Keratinocyte (primary cell): ENCODE data around the gene IL1A. TPM values are rescaled to one million over a fixed set of nuclear protein-coding genes. Genes with fewer than 3 reads are reported as not detected.

Source experiments
- DNase-seq: peaks from one replicate; pipeline ENCODE4 v3.0.0-alpha.2; 2011; ENCODE audit warnings: low read depth, missing footprints, low spot score
- FAIRE-seq: peaks from 2 replicates; lab custom pipeline; 2011; peaks lifted over from hg19 to GRCh38; lab: Jason Lieb, UNC
- H2AFZ ChIP-seq: 2 replicates; pipeline ENCODE4 v1.6.0; 2012; ENCODE audit warnings: low read length, control low read depth, inconsistent platforms; ENCODE audit not compliant: control insufficient read depth
- H3K27ac ChIP-seq: 2 replicates; pipeline ENCODE4 v1.5.1; 2011; ENCODE audit warnings: low read length; ENCODE audit not compliant: control insufficient read depth, insufficient read depth
- H3K27me3 ChIP-seq: 3 replicates; pipeline ENCODE4 v1.6.0; 2011; ENCODE audit warnings: low read length; ENCODE audit not compliant: control insufficient read depth, insufficient read depth; ENCODE audit errors: extremely low read depth
- H3K36me3 ChIP-seq, 2 experiments: 2 replicates in 1 of 2; 3 replicates in 1 of 2; pipeline ENCODE4 v1.5.1; 2011; ENCODE audit warnings: low read length in 2 of 2, mild to moderate bottlenecking in 1 of 2; ENCODE audit not compliant: control insufficient read depth in 2 of 2, insufficient read depth in 2 of 2; ENCODE audit errors: extremely low read depth in 1 of 2
- H3K4me1 ChIP-seq: 3 replicates; pipeline ENCODE4 v1.5.1; 2011; ENCODE audit warnings: low read length; ENCODE audit not compliant: control insufficient read depth, insufficient read depth; ENCODE audit errors: extremely low read depth
- H3K4me2 ChIP-seq: 3 replicates; pipeline ENCODE4 v1.6.0; 2011; ENCODE audit warnings: low read depth, low read length; ENCODE audit not compliant: control insufficient read depth, insufficient read depth; ENCODE audit errors: extremely low read depth
- H3K4me3 ChIP-seq, 3 experiments: fragments of 200-600 bp in 1 of 3; sonication (generic) in 1 of 3; 2 replicates in 2 of 3; 3 replicates in 1 of 3; pipeline ENCODE4 v1.5.1; 2011 to 2016; ENCODE audit warnings: low read length in 3 of 3, mild to moderate bottlenecking in 3 of 3, control low read depth in 2 of 3, inconsistent platforms in 1 of 3, low read depth in 1 of 3, mixed read lengths in 1 of 3, mixed run types in 1 of 3, moderate library complexity in 1 of 3; ENCODE audit not compliant: control insufficient read depth in 2 of 3, insufficient read depth in 2 of 3; ENCODE audit errors: extremely low read depth in 1 of 3
- H3K79me2 ChIP-seq: 2 replicates; pipeline ENCODE4 v1.6.0; 2012; ENCODE audit warnings: low read length; ENCODE audit not compliant: control insufficient read depth, insufficient read depth
- H3K9ac ChIP-seq: 3 replicates; pipeline ENCODE4 v1.6.0; 2011; ENCODE audit warnings: low read length; ENCODE audit not compliant: control insufficient read depth, insufficient read depth; ENCODE audit errors: extremely low read depth
- H3K9me1 ChIP-seq: 3 replicates; pipeline ENCODE4 v1.6.0; 2011; ENCODE audit warnings: low read length; ENCODE audit not compliant: control insufficient read depth, insufficient read depth; ENCODE audit errors: extremely low read depth
- H3K9me3 ChIP-seq: 2 replicates; pipeline ENCODE4 v1.5.1; 2012; ENCODE audit warnings: low read depth, low read length; ENCODE audit not compliant: control insufficient read depth
- H4K20me1 ChIP-seq: 3 replicates; pipeline ENCODE4 v1.6.0; 2011; ENCODE audit warnings: low read length; ENCODE audit not compliant: control insufficient read depth, insufficient read depth; ENCODE audit errors: extremely low read depth
- EZH2 ChIP-seq: IDR thresholded peaks from one replicate; pipeline ENCODE4 v1.6.1; 2012; ENCODE audit warnings: inconsistent platforms, mild to moderate bottlenecking, low read length, moderate library complexity
- dilution Hi-C: fragments of 300-500 bp; cut with MboI; formaldehyde crosslinking; loops from one replicate; pipeline ENCODE4 v1.7.0; 2020; ENCODE audit warnings: low sequenced_read_pairs; ENCODE audit not compliant: extremely low pct_ligation_motif_present
- polyA plus RNA-seq, 5 experiments: library from polyadenylated mRNA; depleted of rRNA in 3 of 5; stranded (reverse) in 3 of 5; stranded (forward) in 1 of 5; unstranded in 1 of 5; fragments of >200 nt; gene quantifications; 1 replicate in 1 of 5; 2 replicates in 3 of 5; 3 replicates in 1 of 5; pipeline versions ENCODE4 v1.2.1 to v1.2.3, GENCODE V29; 2011 to 2012; ENCODE audit warnings: missing spikeins in 2 of 5, low read depth in 1 of 5, low replicate concordance in 1 of 5
- TF ChIP-seq, protein P1 (sequence below), 3 experiments: IDR thresholded peaks in 1 of 3; conservative IDR thresholded peaks in 1 of 3; optimal IDR thresholded peaks in 1 of 3; 2 replicates in 2 of 3; 3 replicates in 1 of 3; pipeline versions ENCODE3 to v1.5.1; 2011; ENCODE audit warnings: low read length in 3 of 3, mild to moderate bottlenecking in 3 of 3, moderate library complexity in 2 of 3, control low read depth in 1 of 3, inconsistent platforms in 1 of 3; ENCODE audit not compliant: insufficient read depth in 2 of 3; ENCODE audit errors: extremely low read depth in 1 of 3

Gene IL1A
- polyA plus RNA-seq, 1 donor (not counting 4 experiments of a cell fraction or from before 2014, with no cell fraction given): 269 TPM

- Histone ChIP-seq H3K4me3 (no peak overlapping the region), H3K36me3 (no peaks in the 10 kb centered on the region), H4K20me1 (no peaks in the 10 kb centered on the region), H3K27ac (peak overlapping the region; percentile 97), H3K79me2 (no peaks in the 10 kb centered on the region), H3K27me3 (no peaks in the 10 kb centered on the region), H3K4me2 (peak overlapping the region; percentile 74), H3K9me1 (no peaks in the 10 kb centered on the region), H3K9ac (peak overlapping the region; percentile 74), H3K4me1 (peaks cover 47% of the 10 kb centered on the region), H2AFZ (no peak overlapping the region), H3K9me3 (no peaks in the 10 kb centered on the region)
- no peak for DNase-seq
- no peak for TF ChIP-seq EZH2
- TF ChIP-seq, protein P1, sequence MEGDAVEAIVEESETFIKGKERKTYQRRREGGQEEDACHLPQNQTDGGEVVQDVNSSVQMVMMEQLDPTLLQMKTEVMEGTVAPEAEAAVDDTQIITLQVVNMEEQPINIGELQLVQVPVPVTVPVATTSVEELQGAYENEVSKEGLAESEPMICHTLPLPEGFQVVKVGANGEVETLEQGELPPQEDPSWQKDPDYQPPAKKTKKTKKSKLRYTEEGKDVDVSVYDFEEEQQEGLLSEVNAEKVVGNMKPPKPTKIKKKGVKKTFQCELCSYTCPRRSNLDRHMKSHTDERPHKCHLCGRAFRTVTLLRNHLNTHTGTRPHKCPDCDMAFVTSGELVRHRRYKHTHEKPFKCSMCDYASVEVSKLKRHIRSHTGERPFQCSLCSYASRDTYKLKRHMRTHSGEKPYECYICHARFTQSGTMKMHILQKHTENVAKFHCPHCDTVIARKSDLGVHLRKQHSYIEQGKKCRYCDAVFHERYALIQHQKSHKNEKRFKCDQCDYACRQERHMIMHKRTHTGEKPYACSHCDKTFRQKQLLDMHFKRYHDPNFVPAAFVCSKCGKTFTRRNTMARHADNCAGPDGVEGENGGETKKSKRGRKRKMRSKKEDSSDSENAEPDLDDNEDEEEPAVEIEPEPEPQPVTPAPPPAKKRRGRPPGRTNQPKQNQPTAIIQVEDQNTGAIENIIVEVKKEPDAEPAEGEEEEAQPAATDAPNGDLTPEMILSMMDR (optimal IDR thresholded peaks at IDR 0.05 in 1 of 3, IDR thresholded peaks at IDR 0.05 in 1 of 3, conservative IDR thresholded peaks at IDR 0.05 in 1 of 3; ENCODE audit: extremely low read depth in 1 of 3, insufficient read depth in 2 of 3, low read length in 3 of 3): no peak
- dilution Hi-C loops: no loop called here
- FAIRE-seq: peak; percentile 69
These were observed 10.5 kb upstream of the IL1A start for GRCh38 chr2:112794841-112795240.

GRCh38 chr2:112794131-112794733 lies 9.9 kb upstream of the IL1A start:
- peak overlapping the region; percentile 97 for H3K27ac ChIP-seq
- FAIRE-seq (peak; percentile 92), DNase-seq (peak; percentile 98)
- H3K4me1 ChIP-seq: peaks cover 41% of the 10 kb centered on the region
- H3K4me3 ChIP-seq: no peak overlapping the region
- H2AFZ ChIP-seq: no peak overlapping the region
- H3K79me2 ChIP-seq: no peaks in the 10 kb centered on the region
- dilution Hi-C loops: no loop called here
- H4K20me1 ChIP-seq: no peaks in the 10 kb centered on the region
- H3K9me1 ChIP-seq: no peaks in the 10 kb centered on the region
- H3K36me3 ChIP-seq: no peaks in the 10 kb centered on the region
- H3K4me2 ChIP-seq: peak overlapping the region; percentile 74
- H3K27me3 ChIP-seq: no peaks in the 10 kb centered on the region
- H3K9me3 ChIP-seq: no peaks in the 10 kb centered on the region
- peak overlapping the region; percentile 74 for H3K9ac ChIP-seq
- TF ChIP-seq, protein P1 (optimal IDR thresholded peaks at IDR 0.05 in 1 of 3, IDR thresholded peaks at IDR 0.05 in 1 of 3, conservative IDR thresholded peaks at IDR 0.05 in 1 of 3; ENCODE audit: extremely low read depth in 1 of 3, insufficient read depth in 2 of 3, low read length in 3 of 3): no peak
